IMR-90 (cell line): ENCODE data around the gene DCAF15. TPM values are rescaled to one million over a fixed set of nuclear protein-coding genes. Genes with fewer than 3 reads are reported as not detected.

Source experiments
- ATAC-seq: fragments of 200-7000 bp; cut with Tn5 transposase; 2 replicates; pipeline ENCODE4 v1.9.1; 2020; ENCODE audit warnings: low read depth, mild to moderate bottlenecking, moderate library complexity
- BruUV-seq: library from RNA; stranded (reverse); fragments of 400-500 nt; replicated peaks from 2 replicates; lab custom pipeline; 2021; lab: Mats Ljungman, UMichigan
- CTCF ChIA-PET: fragments of 300-600 bp; formaldehyde crosslinking; extraction: SDS; loops from one replicate; lab custom pipeline; 2021; ENCODE audit warnings: antibody characterized with exemption; lab: Yijun Ruan, JAX
- POLR2A ChIA-PET: fragments of 300-600 bp; sonication (Branson Sonifier 250); formaldehyde crosslinking; loops from one replicate; lab custom pipeline; 2022; ENCODE audit warnings: antibody characterized with exemption; ENCODE audit not compliant: unreplicated experiment; lab: Charles Lee
- DNase-seq: peaks from one replicate; pipeline ENCODE4 v3.0.0; 2013
- H2AFZ ChIP-seq: replicated peaks from 2 replicates; pipeline ENCODE3; 2013; ENCODE audit warnings: low read length, mild to moderate bottlenecking; ENCODE audit not compliant: poor library complexity
- H2AK5ac ChIP-seq: 2 replicates; pipeline ENCODE4 v1.6.1; 2013; ENCODE audit warnings: low read depth, low read length, inconsistent platforms
- H2AK9ac ChIP-seq: replicated peaks from 2 replicates; pipeline ENCODE3; 2013; ENCODE audit warnings: mild to moderate bottlenecking, low read depth, low read length, moderate library complexity; ENCODE audit not compliant: poor library complexity
- H2BK120ac ChIP-seq: 2 replicates; pipeline ENCODE4 v1.6.1; 2013; ENCODE audit warnings: low read depth, low read length, inconsistent platforms
- H2BK15ac ChIP-seq: 3 replicates; pipeline ENCODE4 v1.6.1; 2013; ENCODE audit warnings: low read depth, low read length, inconsistent platforms
- H2BK20ac ChIP-seq: 2 replicates; pipeline ENCODE4 v1.6.1; 2013; ENCODE audit warnings: low read depth, mild to moderate bottlenecking, inconsistent platforms, low read length, moderate library complexity
- H2BK5ac ChIP-seq: 2 replicates; pipeline ENCODE4 v1.6.1; 2013; ENCODE audit warnings: mild to moderate bottlenecking, low read depth, low read length, inconsistent platforms; ENCODE audit not compliant: poor library complexity, severe bottlenecking
- H3K14ac ChIP-seq: replicated peaks from 2 replicates; pipeline ENCODE4 v1.6.1; 2013; ENCODE audit warnings: low read depth, low read length, inconsistent platforms
- H3K18ac ChIP-seq: 2 replicates; pipeline ENCODE4 v1.6.1; 2013; ENCODE audit warnings: low read depth, low read length, control low read depth
- H3K23ac ChIP-seq: 2 replicates; pipeline ENCODE4 v1.6.1; 2013; ENCODE audit warnings: low read depth, low read length, inconsistent platforms
- H3K27ac ChIP-seq: 2 replicates; pipeline ENCODE4 v1.5.1; 2013; ENCODE audit warnings: mild to moderate bottlenecking, control low read depth, low read length; ENCODE audit not compliant: insufficient read depth
- H3K27me3 ChIP-seq: 2 replicates; pipeline ENCODE4 v1.6.1; 2013; ENCODE audit warnings: low read length; ENCODE audit not compliant: control insufficient read depth, insufficient read depth
- H3K36me3 ChIP-seq: 2 replicates; pipeline ENCODE4 v1.6.1; 2013; ENCODE audit warnings: low read length, mixed read lengths; ENCODE audit not compliant: control insufficient read depth, insufficient read depth
- H3K4ac ChIP-seq: 2 replicates; pipeline ENCODE4 v1.6.1; 2013; ENCODE audit warnings: low read depth, low read length, inconsistent platforms
- H3K4me1 ChIP-seq: 2 replicates; pipeline ENCODE4 v1.6.1; 2013; ENCODE audit warnings: low read length, mixed read lengths; ENCODE audit not compliant: control insufficient read depth, insufficient read depth
- H3K4me2 ChIP-seq: 2 replicates; pipeline ENCODE4 v1.6.1; 2013; ENCODE audit warnings: low read depth, mild to moderate bottlenecking, control low read depth, low read length, moderate library complexity
- H3K4me3 ChIP-seq: 2 replicates; pipeline ENCODE4 v1.5.1; 2013; ENCODE audit warnings: low read depth, mild to moderate bottlenecking, control low read depth, low read length, moderate library complexity; ENCODE audit not compliant: insufficient read depth
- H3K56ac ChIP-seq: 2 replicates; pipeline ENCODE4 v1.6.1; 2013; ENCODE audit warnings: low read length, inconsistent platforms; ENCODE audit not compliant: insufficient read depth; ENCODE audit errors: extremely low read depth
- H3K79me1 ChIP-seq, 2 experiments: 2 replicates each; pipeline ENCODE4 v1.6.1; 2013; ENCODE audit warnings: low read length in 2 of 2, inconsistent platforms in 1 of 2, low read depth in 1 of 2
- H3K9ac ChIP-seq: 2 replicates; pipeline ENCODE4 v1.6.1; 2013; ENCODE audit warnings: low read depth, low read length, control low read depth
- H3K9me1 ChIP-seq: 2 replicates; pipeline ENCODE4 v1.6.1; 2013; ENCODE audit warnings: low read length, inconsistent platforms; ENCODE audit not compliant: insufficient read depth
- H3K9me3 ChIP-seq: 2 replicates; pipeline ENCODE4 v1.6.1; 2013; ENCODE audit warnings: low read length; ENCODE audit not compliant: control insufficient read depth, insufficient read depth
- H4K20me1 ChIP-seq: 2 replicates; pipeline ENCODE4 v1.6.1; 2013; ENCODE audit warnings: low read length, inconsistent platforms; ENCODE audit not compliant: insufficient read depth
- H4K5ac ChIP-seq: 2 replicates; pipeline ENCODE4 v1.6.1; 2013; ENCODE audit warnings: mild to moderate bottlenecking, low read depth, low read length, control low read depth
- H4K8ac ChIP-seq, 2 experiments: 2 replicates each; pipeline ENCODE4 v1.6.1; 2013; ENCODE audit warnings: low read depth in 2 of 2, low read length in 2 of 2, control low read depth in 1 of 2, inconsistent platforms in 1 of 2
- H4K91ac ChIP-seq: 2 replicates; pipeline ENCODE4 v1.6.1; 2013; ENCODE audit warnings: low read depth, low read length, inconsistent platforms; ENCODE audit not compliant: insufficient read depth
- BHLHE40 ChIP-seq: fragments of 150-350 bp; IDR thresholded peaks from 2 replicates; pipeline ENCODE4 v1.6.1; 2016; ENCODE audit warnings: mild to moderate bottlenecking, low read depth, low read length
- CEBPB ChIP-seq: IDR thresholded peaks from 2 replicates; pipeline ENCODE4 v1.6.1; 2012; ENCODE audit warnings: low read depth, low read length, improper control_type of control experiment
- CHD1 ChIP-seq: IDR thresholded peaks from 2 replicates; pipeline ENCODE4 v1.6.1; 2012; ENCODE audit warnings: low read depth, low read length, improper control_type of control experiment
- FOS ChIP-seq: fragments of 150-350 bp; IDR thresholded peaks from 2 replicates; pipeline ENCODE4 v1.6.1; 2016; ENCODE audit warnings: low read depth, low read length
- MAFK ChIP-seq: IDR thresholded peaks from 2 replicates; pipeline ENCODE4 v1.6.1; 2012; ENCODE audit warnings: low read depth, low read length, improper control_type of control experiment
- MAZ ChIP-seq: IDR thresholded peaks from 2 replicates; pipeline ENCODE4 v1.6.1; 2012; ENCODE audit warnings: low read depth, mild to moderate bottlenecking, low read length, improper control_type of control experiment, moderate library complexity, borderline replicate concordance
- MXI1 ChIP-seq: IDR thresholded peaks from 2 replicates; pipeline ENCODE4 v1.6.1; 2012; ENCODE audit warnings: low read depth, mild to moderate bottlenecking, low read length, moderate library complexity, borderline replicate concordance
- NFE2L2 ChIP-seq: fragments of 150-350 bp; IDR thresholded peaks from 2 replicates; pipeline ENCODE4 v1.6.1; 2016; ENCODE audit warnings: low read depth, mild to moderate bottlenecking, low read length
- POLR2A ChIP-seq: IDR thresholded peaks from 2 replicates; pipeline ENCODE4 v1.6.1; 2012; ENCODE audit warnings: mild to moderate bottlenecking, low read depth, low read length
- RAD21 ChIP-seq: IDR thresholded peaks from 2 replicates; pipeline ENCODE4 v1.6.1; 2012; ENCODE audit warnings: low read length, improper control_type of control experiment
- RCOR1 ChIP-seq: IDR thresholded peaks from 2 replicates; pipeline ENCODE4 v1.6.1; 2012; ENCODE audit warnings: mild to moderate bottlenecking, low read length, improper control_type of control experiment; ENCODE audit not compliant: insufficient replicate concordance
- RFX5 ChIP-seq: IDR thresholded peaks from 2 replicates; pipeline ENCODE4 v1.8.0; 2012; ENCODE audit warnings: low read depth, mild to moderate bottlenecking, low read length, moderate library complexity
- SMC3 ChIP-seq: fragments of 150-350 bp; IDR thresholded peaks from 2 replicates; pipeline ENCODE4 v1.6.1; 2016; ENCODE audit warnings: low read depth, mild to moderate bottlenecking, antibody characterized with exemption, low read length, moderate library complexity
- WGBS, 2 experiments: methylation state at CpG; one replicate each; pipeline versions ENCODE4 v1.1.5 to v1.1.7; 2013; ENCODE audit warnings: missing lambda C conversion rate in 2 of 2; ENCODE audit not compliant: insufficient read length in 1 of 2; ENCODE audit errors: extremely low coverage in 2 of 2; 5-methylcytosine and 5-hydroxymethylcytosine counted together
- dilution Hi-C: fragments of 300-500 bp; cut with HindIII; formaldehyde crosslinking; loops from one replicate; pipeline ENCODE4 v1.14.3; 2018; ENCODE audit warnings: low sequenced_read_pairs; ENCODE audit not compliant: unreplicated experiment
- in situ Hi-C: fragments of 300-500 bp; cut with MboI; formaldehyde crosslinking; loops from 3 replicates; pipeline ENCODE4 v1.14.3; 2019; ENCODE audit warnings: low sequenced_read_pairs, inconsistent platforms, mixed read lengths
- intact Hi-C: fragments of 100-400 bp; cut with micrococcal nuclease; formaldehyde crosslinking; loops from 2 replicates; pipeline ENCODE4 v1.10.0; 2022
- polyA plus RNA-seq, 3 experiments: library from polyadenylated mRNA; depleted of rRNA; stranded (reverse); fragments of >200 nt; gene quantifications; 2 replicates each; pipeline ENCODE4 v1.2.3, GENCODE V29; 2012; ENCODE audit warnings: low replicate concordance in 1 of 3
- total RNA-seq: library from RNA; depleted of rRNA; stranded (reverse); fragments of >200 nt; gene quantifications from 2 replicates; pipeline ENCODE4 v1.2.3, GENCODE V29; 2012
- TF ChIP-seq, protein P1 (sequence below): conservative IDR thresholded peaks from 2 replicates; pipeline ENCODE4 v1.5.1; 2012; ENCODE audit warnings: mild to moderate bottlenecking, low read depth, low read length, improper control_type of control experiment
- TF ChIP-seq, protein P2 (sequence below): fragments of 150-350 bp; IDR thresholded peaks from 2 replicates; pipeline ENCODE4 v1.6.1; 2017; ENCODE audit warnings: mild to moderate bottlenecking, antibody characterized with exemption, low read length, low read depth
- TF ChIP-seq, protein P3 (sequence below): fragments of 150-350 bp; IDR thresholded peaks from 2 replicates; pipeline ENCODE4 v1.6.1; 2016; ENCODE audit warnings: low read depth, mild to moderate bottlenecking, low read length, moderate library complexity, borderline replicate concordance

The DCAF15 gene
- total and polyA plus RNA-seq, 2 of the 4 experiments (the other 2 are of a cell fraction) = 6.8 to 31.0 TPM

DNA sequence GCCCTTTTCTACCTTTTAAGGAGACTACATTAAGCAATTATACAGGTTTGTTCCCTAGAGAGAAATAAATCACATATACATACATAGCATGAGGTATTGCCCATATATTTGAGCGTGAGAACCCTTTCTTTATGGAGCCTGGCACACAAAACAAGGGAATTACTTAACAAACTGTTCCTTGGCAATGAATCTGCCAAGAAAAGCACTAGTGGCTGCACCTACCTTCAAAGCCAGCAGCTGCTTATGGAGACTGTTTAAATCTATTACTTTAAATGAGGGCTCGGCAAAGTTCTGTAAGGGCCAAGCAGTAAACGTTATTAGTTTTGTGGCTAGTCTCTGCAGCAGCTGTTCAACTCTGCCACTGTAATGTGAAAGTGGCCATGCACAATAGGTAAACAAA, 46.8 kb downstream of the DCAF15 start:
- H4K5ac ChIP-seq = no peak overlapping the region
- in situ Hi-C loops = no loop called here
- no CpG with 5 or more reads among the region's 3 CpGs for WGBS, 2 experiments

More for the DNA sequence above, 46.8 kb downstream of the DCAF15 start:
- dilution Hi-C loops = no loop called here
- CTCF ChIA-PET = no interaction called here
- no peak overlapping the region for H2BK5ac ChIP-seq
- no peak overlapping the region for H3K14ac ChIP-seq
- no peak overlapping the region for H2BK15ac ChIP-seq
- peaks cover 5% of the 10 kb centered on the region; the same call in 1 of the 2 replicates for H4K20me1 ChIP-seq
- H3K9ac ChIP-seq = no peak overlapping the region
- intact Hi-C loops = no loop called here
- no peak for TF ChIP-seq MAFK
- no peak for TF ChIP-seq RFX5
- no peak for TF ChIP-seq FOS
- TF ChIP-seq MXI1 = no peak
- no peak for TF ChIP-seq SMC3
- TF ChIP-seq RCOR1 = no peak
- TF ChIP-seq RAD21 = no peak
- TF ChIP-seq POLR2A = no peak
- TF ChIP-seq, protein P1, sequence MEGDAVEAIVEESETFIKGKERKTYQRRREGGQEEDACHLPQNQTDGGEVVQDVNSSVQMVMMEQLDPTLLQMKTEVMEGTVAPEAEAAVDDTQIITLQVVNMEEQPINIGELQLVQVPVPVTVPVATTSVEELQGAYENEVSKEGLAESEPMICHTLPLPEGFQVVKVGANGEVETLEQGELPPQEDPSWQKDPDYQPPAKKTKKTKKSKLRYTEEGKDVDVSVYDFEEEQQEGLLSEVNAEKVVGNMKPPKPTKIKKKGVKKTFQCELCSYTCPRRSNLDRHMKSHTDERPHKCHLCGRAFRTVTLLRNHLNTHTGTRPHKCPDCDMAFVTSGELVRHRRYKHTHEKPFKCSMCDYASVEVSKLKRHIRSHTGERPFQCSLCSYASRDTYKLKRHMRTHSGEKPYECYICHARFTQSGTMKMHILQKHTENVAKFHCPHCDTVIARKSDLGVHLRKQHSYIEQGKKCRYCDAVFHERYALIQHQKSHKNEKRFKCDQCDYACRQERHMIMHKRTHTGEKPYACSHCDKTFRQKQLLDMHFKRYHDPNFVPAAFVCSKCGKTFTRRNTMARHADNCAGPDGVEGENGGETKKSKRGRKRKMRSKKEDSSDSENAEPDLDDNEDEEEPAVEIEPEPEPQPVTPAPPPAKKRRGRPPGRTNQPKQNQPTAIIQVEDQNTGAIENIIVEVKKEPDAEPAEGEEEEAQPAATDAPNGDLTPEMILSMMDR = no peak
- TF ChIP-seq MAZ = no peak
- TF ChIP-seq, protein P2, sequence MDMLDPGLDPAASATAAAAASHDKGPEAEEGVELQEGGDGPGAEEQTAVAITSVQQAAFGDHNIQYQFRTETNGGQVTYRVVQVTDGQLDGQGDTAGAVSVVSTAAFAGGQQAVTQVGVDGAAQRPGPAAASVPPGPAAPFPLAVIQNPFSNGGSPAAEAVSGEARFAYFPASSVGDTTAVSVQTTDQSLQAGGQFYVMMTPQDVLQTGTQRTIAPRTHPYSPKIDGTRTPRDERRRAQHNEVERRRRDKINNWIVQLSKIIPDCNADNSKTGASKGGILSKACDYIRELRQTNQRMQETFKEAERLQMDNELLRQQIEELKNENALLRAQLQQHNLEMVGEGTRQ = no peak
- no peak for TF ChIP-seq NFE2L2
- TF ChIP-seq CEBPB = no peak
- TF ChIP-seq, protein P3, sequence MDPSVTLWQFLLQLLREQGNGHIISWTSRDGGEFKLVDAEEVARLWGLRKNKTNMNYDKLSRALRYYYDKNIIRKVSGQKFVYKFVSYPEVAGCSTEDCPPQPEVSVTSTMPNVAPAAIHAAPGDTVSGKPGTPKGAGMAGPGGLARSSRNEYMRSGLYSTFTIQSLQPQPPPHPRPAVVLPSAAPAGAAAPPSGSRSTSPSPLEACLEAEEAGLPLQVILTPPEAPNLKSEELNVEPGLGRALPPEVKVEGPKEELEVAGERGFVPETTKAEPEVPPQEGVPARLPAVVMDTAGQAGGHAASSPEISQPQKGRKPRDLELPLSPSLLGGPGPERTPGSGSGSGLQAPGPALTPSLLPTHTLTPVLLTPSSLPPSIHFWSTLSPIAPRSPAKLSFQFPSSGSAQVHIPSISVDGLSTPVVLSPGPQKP = no peak
- no peak for TF ChIP-seq BHLHE40
- no peak for TF ChIP-seq CHD1
- ATAC-seq (no peak), DNase-seq (no peak)
- no peak overlapping the region for H3K4me2 ChIP-seq
- no TSS peak for BruUV-seq
- no peak overlapping the region for H2BK20ac ChIP-seq
- H4K91ac ChIP-seq = no peak overlapping the region
- peaks cover 10% of the 10 kb centered on the region for H3K9me3 ChIP-seq
- no peak overlapping the region for H2AK5ac ChIP-seq
- no peak overlapping the region for H3K18ac ChIP-seq
- no peaks in the 10 kb centered on the region for H3K4me1 ChIP-seq
- H2BK120ac ChIP-seq = no peak overlapping the region
- H3K27ac ChIP-seq = no peak overlapping the region
- H4K8ac ChIP-seq = no peak overlapping the region
- no peak overlapping the region for H3K4me3 ChIP-seq
- no peak overlapping the region for H2AK9ac ChIP-seq
- no peaks in the 10 kb centered on the region for H3K27me3 ChIP-seq
- peaks cover 5% of the 10 kb centered on the region for H3K36me3 ChIP-seq
- no peak overlapping the region for H3K23ac ChIP-seq
- H2AFZ ChIP-seq = no peak overlapping the region
- no peaks in the 10 kb centered on the region for H3K9me1 ChIP-seq
- H3K79me1 ChIP-seq = peaks cover 16 to 57% of the 10 kb centered on the region in 2 experiments
- no peak overlapping the region for H3K4ac ChIP-seq
- no peak overlapping the region for H3K56ac ChIP-seq
- POLR2A ChIA-PET = no interaction called here
